Right cardiac atrium (tissue), 5 donors: ENCODE results near the gene CLC. TPM values are rescaled to one million over a fixed set of nuclear protein-coding genes. Genes with fewer than 3 reads are reported as not detected.

Experiments
- ATAC-seq, 2 donors: fragments of 200-7000 bp; cut with Tn5 transposase; one replicate each; pipeline versions ENCODE4 v1.8.0 to v1.9.1; 2020; ENCODE audit warnings: moderate library complexity in 2 of 2, mild to moderate bottlenecking in 1 of 2
- DNase-seq, 3 donors: peaks; one replicate each; pipeline ENCODE4 v3.0.0-alpha.2; 2020
- H3K27ac ChIP-seq: one replicate; pipeline ENCODE4 v1.5.1; 2013; ENCODE audit warnings: mild to moderate bottlenecking, low read length, control low read depth, moderate library complexity
- H3K27me3 ChIP-seq: one replicate; pipeline ENCODE4 v1.6.1; 2013; ENCODE audit not compliant: control insufficient read depth, insufficient read depth
- H3K4me1 ChIP-seq: one replicate; pipeline ENCODE4 v1.6.1; 2013; ENCODE audit warnings: low read length; ENCODE audit not compliant: control insufficient read depth, insufficient read depth
- H3K4me3 ChIP-seq: one replicate; pipeline ENCODE4 v1.5.1; 2013; ENCODE audit warnings: low read length, control low read depth
- H3K9me3 ChIP-seq: one replicate; pipeline ENCODE4 v1.6.1; 2013; ENCODE audit warnings: low read length; ENCODE audit not compliant: control insufficient read depth
- WGBS: extraction: QIAGEN DNeasy Blood & Tissue Kit; methylation state at CpG from one replicate; pipeline ENCODE4 v1.1.7; 2013; 5-methylcytosine and 5-hydroxymethylcytosine counted together
- intact Hi-C, 4 donors: fragments of 100-400 bp; cut with DNase I; formaldehyde crosslinking; loops; one replicate each; pipeline versions ENCODE4 v1.11.0 to v1.14.0; 2022 to 2023
- polyA plus RNA-seq: library from polyadenylated mRNA; stranded (reverse); fragments of 200-250 nt; gene quantifications from one replicate; pipeline ENCODE4 v1.2.3, GENCODE V29; 2013
- total RNA-seq, 4 donors: library from RNA; stranded (reverse); fragmentation: NEBNext Ultra II Directional; extraction: Animal tissue kit (Norgen Biotek cat#: 25700); gene quantifications; one replicate each; pipeline ENCODE4 v1.2.1, GENCODE V29; 2021
- donor health status: healthy with polysubstance abuse.
- donor health status: DM: no; HTN: yes; CAD: no.
- donor health status: DM: no; HTN: no; CAD: no.
- donor health status: DM: no; HTN: yes; CAD: no; lungs with severe emphysema.
- donor health status: DM: yes; HTN: yes; CAD: no.

CLC gene
- total and polyA plus RNA-seq, 5 donors = not detected

- no peaks in the 10 kb centered on the region for H3K27me3 ChIP-seq
- intact Hi-C loops = no loop called here
These were observed 14.6 kb upstream of the CLC start for GRCh38 chr19:39752390-39752789.

GRCh38 chr19:39749981-39750380 lies 12.2 kb upstream of the CLC start:
- intact Hi-C loops = no loop called here
- ATAC-seq = no peak
- 66% methylated on average over 5 of the region's 5 CpGs for WGBS

More at GRCh38 chr19:39752390-39752789, 14.6 kb upstream of the CLC start:
- no peak for DNase-seq
- Histone ChIP-seq H3K4me1 (no peaks in the 10 kb centered on the region), H3K27ac (no peak overlapping the region), H3K4me3 (no peak overlapping the region), H3K9me3 (no peaks in the 10 kb centered on the region)
- ATAC-seq = no peak

GRCh38 chr19:39746836-39747529 lies 9.2 kb upstream of the CLC start:
- Histone ChIP-seq H3K4me3 (no peak overlapping the region), H3K27ac (no peak overlapping the region), H3K27me3 (no peaks in the 10 kb centered on the region), H3K4me1 (no peaks in the 10 kb centered on the region), H3K9me3 (no peaks in the 10 kb centered on the region)
- WGBS = 67% methylated on average over 4 of the region's 4 CpGs
- intact Hi-C loops = no loop called here
- ATAC-seq (no peak), DNase-seq (no peak)

More at GRCh38 chr19:39749981-39750380, 12.2 kb upstream of the CLC start:
- H3K4me3 ChIP-seq = no peak overlapping the region
- no peak for DNase-seq
- no peaks in the 10 kb centered on the region for H3K9me3 ChIP-seq
- no peaks in the 10 kb centered on the region for H3K27me3 ChIP-seq
- H3K4me1 ChIP-seq = no peaks in the 10 kb centered on the region
- no peak overlapping the region for H3K27ac ChIP-seq

GRCh38 chr19:39745643-39746042 lies 7.8 kb upstream of the CLC start:
- no peak for DNase-seq
- 51% methylated on average over 3 of the region's 3 CpGs for WGBS
- intact Hi-C loops = no loop called here
- H3K4me3 ChIP-seq = no peak overlapping the region
- H3K4me1 ChIP-seq = no peaks in the 10 kb centered on the region
- H3K27ac ChIP-seq = no peak overlapping the region
- no peaks in the 10 kb centered on the region for H3K27me3 ChIP-seq
- H3K9me3 ChIP-seq = no peaks in the 10 kb centered on the region
- no peak for ATAC-seq

- Histone ChIP-seq H3K27me3 (no peaks in the 10 kb centered on the region), H3K27ac (no peak overlapping the region), H3K4me1 (no peaks in the 10 kb centered on the region), H3K9me3 (no peaks in the 10 kb centered on the region), H3K4me3 (no peak overlapping the region)
- DNase-seq (no peak), ATAC-seq (no peak)
- 83% methylated on average over 1 of the region's 1 CpG for WGBS
- intact Hi-C loops = no loop called here
These were observed 2.6 kb upstream of the CLC start for GRCh38 chr19:39740395-39740794.

GRCh38 chr19:39738814-39739213 lies 985 bp upstream of the CLC start:
- intact Hi-C loops = no loop called here
- Histone ChIP-seq H3K27ac (no peak overlapping the region), H3K27me3 (no peaks in the 10 kb centered on the region), H3K9me3 (no peaks in the 10 kb centered on the region), H3K4me1 (no peaks in the 10 kb centered on the region), H3K4me3 (no peak overlapping the region)
- WGBS = 47% methylated on average over 3 of the region's 3 CpGs
- no peak for ATAC-seq
- no peak for DNase-seq

- WGBS = 65% methylated on average over 3 of the region's 3 CpGs
- Histone ChIP-seq H3K4me3 (no peak overlapping the region), H3K27me3 (no peaks in the 10 kb centered on the region), H3K4me1 (no peaks in the 10 kb centered on the region), H3K9me3 (no peaks in the 10 kb centered on the region), H3K27ac (no peak overlapping the region)
- DNase-seq (no peak), ATAC-seq (no peak)
- intact Hi-C loops = no loop called here
These were observed 478 bp downstream of the CLC start for GRCh38 chr19:39737351-39737750.

GRCh38 chr19:39736088-39736487 lies 1.7 kb downstream of the CLC start:
- Histone ChIP-seq H3K27ac (no peak overlapping the region), H3K27me3 (no peaks in the 10 kb centered on the region), H3K4me3 (no peak overlapping the region), H3K9me3 (no peaks in the 10 kb centered on the region), H3K4me1 (no peaks in the 10 kb centered on the region)
- WGBS = 49% methylated on average over 5 of the region's 5 CpGs
- no peak for DNase-seq
- no peak for ATAC-seq
- intact Hi-C loops = no loop called here

GRCh38 chr19:39735688-39736087 lies 2.1 kb downstream of the CLC start:
- WGBS = 31% methylated on average over 3 of the region's 3 CpGs
- DNase-seq (no peak), ATAC-seq (no peak)
- Histone ChIP-seq H3K4me3 (no peak overlapping the region), H3K4me1 (no peaks in the 10 kb centered on the region), H3K27ac (no peak overlapping the region), H3K9me3 (no peaks in the 10 kb centered on the region), H3K27me3 (no peaks in the 10 kb centered on the region)
- intact Hi-C loops = no loop called here

GRCh38 chr19:39733841-39734240 lies 4.0 kb downstream of the CLC start:
- Histone ChIP-seq H3K4me3 (no peak overlapping the region), H3K4me1 (no peaks in the 10 kb centered on the region), H3K27me3 (no peaks in the 10 kb centered on the region), H3K27ac (no peak overlapping the region), H3K9me3 (no peaks in the 10 kb centered on the region)
- DNase-seq (no peak), ATAC-seq (no peak)
- intact Hi-C loops = no loop called here
- 75% methylated on average over 2 of the region's 2 CpGs for WGBS

- ATAC-seq (no peak), DNase-seq (no peak)
- Histone ChIP-seq H3K4me1 (no peaks in the 10 kb centered on the region), H3K4me3 (no peak overlapping the region), H3K27ac (no peak overlapping the region), H3K27me3 (no peaks in the 10 kb centered on the region), H3K9me3 (no peaks in the 10 kb centered on the region)
- intact Hi-C loops = no loop called here
- 96% methylated on average over 1 of the region's 1 CpG for WGBS
These were observed 6.1 kb downstream of the CLC start for GRCh38 chr19:39731685-39732084.

GRCh38 chr19:39729594-39729993 lies 8.2 kb downstream of the CLC start:
- 48% methylated on average over 4 of the region's 4 CpGs for WGBS
- ATAC-seq (no peak), DNase-seq (no peak)
- no peak overlapping the region for H3K27ac ChIP-seq
- no peak overlapping the region for H3K4me3 ChIP-seq
- H3K27me3 ChIP-seq = no peaks in the 10 kb centered on the region
- H3K9me3 ChIP-seq = no peaks in the 10 kb centered on the region
- H3K4me1 ChIP-seq = no peaks in the 10 kb centered on the region
- intact Hi-C loops = no loop called here
